DOHH2 (cell line): ENCODE data around the gene CAPN2.

Experiments
- EZH2phosphoT487 ChIP-seq: fragments of 200-600 bp; sonication (generic); IDR thresholded peaks from 2 replicates; pipeline ENCODE4 v1.6.1; 2017; ENCODE audit warnings: borderline replicate concordance, mild to moderate bottlenecking, antibody characterized with exemption, low read length, moderate library complexity, mixed read lengths
- TF ChIP-seq, protein P1 (sequence below): fragments of 200-600 bp; sonication (generic); IDR thresholded peaks from one replicate; pipeline ENCODE4 v1.5.1; 2014; ENCODE audit warnings: antibody characterized with exemption, mild to moderate bottlenecking, low read depth, low read length; ENCODE audit not compliant: poor library complexity, severe bottlenecking

DNA sequence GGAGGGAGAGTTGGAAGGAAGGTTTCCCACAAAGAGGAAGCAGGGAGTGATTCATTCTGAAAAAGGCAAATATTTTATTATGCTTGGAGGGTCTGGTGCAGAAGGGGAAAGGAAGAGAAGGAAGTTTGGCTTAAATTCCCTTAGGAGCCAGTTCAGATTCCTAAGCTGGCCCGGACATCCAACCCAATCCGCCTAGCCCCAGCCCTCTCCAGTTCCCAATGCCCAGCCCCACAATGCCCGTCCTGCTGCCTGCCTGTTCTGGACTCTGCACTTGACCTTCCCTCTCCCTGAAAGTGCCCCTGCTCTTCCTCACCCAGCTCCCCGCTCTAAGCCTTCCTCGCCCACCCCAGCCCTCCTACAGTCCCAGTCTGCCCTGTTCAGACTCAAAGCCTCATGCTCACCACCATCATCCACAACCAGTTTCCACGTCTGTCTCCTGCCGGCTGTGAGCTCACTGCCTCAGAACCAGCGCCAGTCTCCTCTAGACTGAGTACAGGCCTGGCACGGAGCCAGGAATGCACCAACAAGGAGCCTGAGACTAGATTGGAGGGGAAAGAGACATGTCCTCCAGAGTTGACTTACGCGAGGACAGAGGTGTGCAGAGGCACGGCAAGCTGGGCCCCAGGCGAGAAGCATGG, 18.9 kb downstream of the CAPN2 start:
- TF ChIP-seq, protein P1, sequence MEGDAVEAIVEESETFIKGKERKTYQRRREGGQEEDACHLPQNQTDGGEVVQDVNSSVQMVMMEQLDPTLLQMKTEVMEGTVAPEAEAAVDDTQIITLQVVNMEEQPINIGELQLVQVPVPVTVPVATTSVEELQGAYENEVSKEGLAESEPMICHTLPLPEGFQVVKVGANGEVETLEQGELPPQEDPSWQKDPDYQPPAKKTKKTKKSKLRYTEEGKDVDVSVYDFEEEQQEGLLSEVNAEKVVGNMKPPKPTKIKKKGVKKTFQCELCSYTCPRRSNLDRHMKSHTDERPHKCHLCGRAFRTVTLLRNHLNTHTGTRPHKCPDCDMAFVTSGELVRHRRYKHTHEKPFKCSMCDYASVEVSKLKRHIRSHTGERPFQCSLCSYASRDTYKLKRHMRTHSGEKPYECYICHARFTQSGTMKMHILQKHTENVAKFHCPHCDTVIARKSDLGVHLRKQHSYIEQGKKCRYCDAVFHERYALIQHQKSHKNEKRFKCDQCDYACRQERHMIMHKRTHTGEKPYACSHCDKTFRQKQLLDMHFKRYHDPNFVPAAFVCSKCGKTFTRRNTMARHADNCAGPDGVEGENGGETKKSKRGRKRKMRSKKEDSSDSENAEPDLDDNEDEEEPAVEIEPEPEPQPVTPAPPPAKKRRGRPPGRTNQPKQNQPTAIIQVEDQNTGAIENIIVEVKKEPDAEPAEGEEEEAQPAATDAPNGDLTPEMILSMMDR, result no peak
- TF ChIP-seq EZH2phosphoT487, result no peak
